OCI-LY1 (cell line): ENCODE data around the gene AHI1.

ENCODE experiments used
- EZH2 ChIP-seq: fragments of 200-600 bp; sonication (generic), shearing (Covaris generic); IDR thresholded peaks from 2 replicates; pipeline ENCODE4 v1.8.0; 2017; ENCODE audit warnings: borderline replicate concordance, mixed run types, mild to moderate bottlenecking, antibody characterized with exemption, low read length, moderate library complexity, mixed read lengths
- TF ChIP-seq, protein P1 (sequence below): fragments of 200-600 bp; sonication (generic), shearing (Covaris generic); IDR thresholded peaks from 2 replicates; pipeline ENCODE4 v1.5.1; 2017; ENCODE audit warnings: mild to moderate bottlenecking, antibody characterized with exemption, low read length, moderate library complexity, mixed read lengths

DNA sequence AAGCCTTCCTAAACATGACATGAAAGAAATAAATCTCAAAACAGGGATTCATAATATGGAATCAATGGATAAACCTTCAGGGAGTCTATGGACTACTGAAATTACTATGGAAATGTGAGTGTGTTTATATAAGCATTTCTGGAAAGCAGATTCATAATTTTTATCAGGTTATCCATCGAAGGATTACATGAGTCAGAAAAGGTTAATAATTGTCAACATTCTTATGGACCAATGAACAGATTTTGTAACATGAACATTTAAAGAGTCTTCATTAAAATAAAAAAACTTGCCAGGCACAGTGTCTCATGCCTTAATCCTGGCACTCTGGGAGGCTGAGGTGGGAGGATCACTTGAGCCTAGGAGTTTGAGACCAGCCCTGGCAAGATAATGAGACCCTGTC is 84.8 kb downstream of the AHI1 start:
- TF ChIP-seq, protein P1, sequence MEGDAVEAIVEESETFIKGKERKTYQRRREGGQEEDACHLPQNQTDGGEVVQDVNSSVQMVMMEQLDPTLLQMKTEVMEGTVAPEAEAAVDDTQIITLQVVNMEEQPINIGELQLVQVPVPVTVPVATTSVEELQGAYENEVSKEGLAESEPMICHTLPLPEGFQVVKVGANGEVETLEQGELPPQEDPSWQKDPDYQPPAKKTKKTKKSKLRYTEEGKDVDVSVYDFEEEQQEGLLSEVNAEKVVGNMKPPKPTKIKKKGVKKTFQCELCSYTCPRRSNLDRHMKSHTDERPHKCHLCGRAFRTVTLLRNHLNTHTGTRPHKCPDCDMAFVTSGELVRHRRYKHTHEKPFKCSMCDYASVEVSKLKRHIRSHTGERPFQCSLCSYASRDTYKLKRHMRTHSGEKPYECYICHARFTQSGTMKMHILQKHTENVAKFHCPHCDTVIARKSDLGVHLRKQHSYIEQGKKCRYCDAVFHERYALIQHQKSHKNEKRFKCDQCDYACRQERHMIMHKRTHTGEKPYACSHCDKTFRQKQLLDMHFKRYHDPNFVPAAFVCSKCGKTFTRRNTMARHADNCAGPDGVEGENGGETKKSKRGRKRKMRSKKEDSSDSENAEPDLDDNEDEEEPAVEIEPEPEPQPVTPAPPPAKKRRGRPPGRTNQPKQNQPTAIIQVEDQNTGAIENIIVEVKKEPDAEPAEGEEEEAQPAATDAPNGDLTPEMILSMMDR: no peak
- TF ChIP-seq EZH2: no peak
